HepG2 (cell line): ENCODE measurements around the gene C1orf159. TPM values are rescaled to one million over a fixed set of nuclear protein-coding genes. Genes with fewer than 3 reads are reported as not detected.

Experiments used
- ARHGAP35 ChIP-seq: sonication (generic); formaldehyde crosslinking; IDR thresholded peaks from 2 replicates; pipeline ENCODE4 v1.9.0; 2022; ENCODE audit warnings: mild to moderate bottlenecking, inconsistent platforms, moderate library complexity, missing genetic modification reagents, borderline replicate concordance
- HNRNPK ChIP-seq: fragments of 200-400 bp; formaldehyde crosslinking; IDR thresholded peaks from 2 replicates; pipeline ENCODE4 v1.6.1; 2018; ENCODE audit warnings: low read length, low read depth, moderate library complexity, mild to moderate bottlenecking; ENCODE audit not compliant: poor library complexity, severe bottlenecking
- KDM5B ChIP-seq: sonication (generic); formaldehyde crosslinking; IDR thresholded peaks from 2 replicates; pipeline ENCODE4 v1.4.0; 2020; ENCODE audit warnings: missing genetic modification reagents, mild to moderate bottlenecking, borderline replicate concordance
- MBNL3 ChIP-seq: fragments of 250-450 bp; sonication (Bioruptor Pico); conservative IDR thresholded peaks from 2 replicates; pipeline ENCODE4 v1.8.0; 2022; ENCODE audit warnings: mild to moderate bottlenecking, inconsistent platforms
- POGK ChIP-seq: sonication (generic); formaldehyde crosslinking; conservative IDR thresholded peaks from 2 replicates; pipeline ENCODE4 v1.8.0; 2022; ENCODE audit warnings: mild to moderate bottlenecking, moderate library complexity, missing genetic modification reagents
- TCF7 ChIP-seq: sonication (generic); IDR thresholded peaks from 2 replicates; pipeline ENCODE4 v1.6.1; 2016; ENCODE audit warnings: antibody characterized with exemption, low read depth
- ZBTB1 ChIP-seq: sonication (generic); formaldehyde crosslinking; IDR thresholded peaks from 2 replicates; pipeline ENCODE4 v1.4.0; 2020; ENCODE audit warnings: missing genetic modification reagents, borderline replicate concordance
- ZBTB39 ChIP-seq: sonication (generic); formaldehyde crosslinking; IDR thresholded peaks from 2 replicates; pipeline ENCODE4 v1.5.0; 2020; ENCODE audit warnings: missing genetic modification reagents
- ZFY ChIP-seq: sonication (generic); formaldehyde crosslinking; IDR thresholded peaks from 2 replicates; pipeline ENCODE4 v1.4.0; 2020; ENCODE audit warnings: missing genetic modification reagents
- ZNF275 ChIP-seq: sonication (generic); formaldehyde crosslinking; IDR thresholded peaks from 2 replicates; pipeline ENCODE4 v1.8.0; 2022; ENCODE audit warnings: missing genetic modification reagents, mild to moderate bottlenecking, inconsistent platforms, borderline replicate concordance
- ZNF281 ChIP-seq: sonication (generic); formaldehyde crosslinking; IDR thresholded peaks from 2 replicates; pipeline ENCODE4 v1.4.0; 2020; ENCODE audit warnings: missing genetic modification reagents, borderline replicate concordance
- ZNF569 ChIP-seq: sonication (generic); formaldehyde crosslinking; IDR thresholded peaks from 2 replicates; pipeline ENCODE4 v1.5.0; 2020; ENCODE audit warnings: mild to moderate bottlenecking, missing genetic modification reagents, moderate library complexity, borderline replicate concordance
- ZNF672 ChIP-seq: sonication (generic); formaldehyde crosslinking; IDR thresholded peaks from 2 replicates; pipeline ENCODE4 v1.8.1; 2022; ENCODE audit warnings: missing genetic modification reagents
- ZNF710 ChIP-seq: sonication (generic); formaldehyde crosslinking; IDR thresholded peaks from 2 replicates; pipeline ENCODE4 v1.5.0; 2020; ENCODE audit warnings: mild to moderate bottlenecking, missing genetic modification reagents, borderline replicate concordance
- ZNF766 ChIP-seq: sonication (generic); formaldehyde crosslinking; IDR thresholded peaks from 2 replicates; pipeline ENCODE4 v1.5.0; 2020; ENCODE audit warnings: missing genetic modification reagents, borderline replicate concordance
- polyA plus RNA-seq, 8 experiments: library from polyadenylated mRNA; depleted of rRNA in 3 of 8; stranded (reverse) in 7 of 8; unstranded in 1 of 8; fragments of >200 nt; fragmentation: Illumina TruSeq in 4 of 8; extraction: Trizol in 4 of 8; gene quantifications; 2 replicates each; pipeline versions ENCODE4 v1.2.1 to v1.2.3, GENCODE V29; 2011 to 2016; ENCODE audit warnings: low read depth in 4 of 8, missing spikeins in 1 of 8, mixed read lengths in 1 of 8; ENCODE audit not compliant: insufficient read depth in 1 of 8
- total RNA-seq, 5 experiments: library from RNA; depleted of rRNA; stranded (reverse); fragments of >200 nt; fragmentation: Illumina TruSeq; extraction: Trizol; gene quantifications; 2 replicates each; pipeline ENCODE4 v1.2.3, GENCODE V29; 2016; ENCODE audit warnings: low read depth in 1 of 5

C1orf159 gene
- total and polyA plus RNA-seq, 2 of the 13 experiments (the other 11 are each of a cell fraction or from before 2014, with no cell fraction given), result 3.8 to 6.7 TPM

GRCh38 chr1:1123581-1124507 lies 8.0 kb upstream of the C1orf159 start (continued):
- TF ChIP-seq POGK (no peak), KDM5B (CRISPR knock-in tag) (no peak), ZNF569 (CRISPR knock-in tag) (no peak), ZNF275 (CRISPR knock-in tag) (no peak), HNRNPK (no peak), ZFY (no peak), TCF7 (no peak), ZNF710 (CRISPR knock-in tag) (0 out of 2 replicates have a peak, but pooled peaks have one; percentile 1), MBNL3 (CRISPR knock-in tag) (no peak), ZNF281 (CRISPR knock-in tag) (no peak), ZBTB39 (CRISPR knock-in tag) (0 out of 2 replicates have a peak, but pooled peaks have one; percentile 17), ARHGAP35 (no peak), ZNF766 (no peak), ZBTB1 (CRISPR knock-in tag) (no peak), ZNF672 (CRISPR knock-in tag) (0 out of 2 replicates have a peak, but pooled peaks have one; percentile 46)
